Astrocyte of the hippocampus (primary cell): ENCODE measurements around the gene CACNA1C.
A peak's percentile ranks its signal among the peaks of the same experiment; 100 is the strongest.

Experiments used
- DNase-seq: peaks from one replicate; pipeline ENCODE4 v3.0.0; 2011; ENCODE audit warnings: low read depth, low spot score

Gene CACNA1C

DNA sequence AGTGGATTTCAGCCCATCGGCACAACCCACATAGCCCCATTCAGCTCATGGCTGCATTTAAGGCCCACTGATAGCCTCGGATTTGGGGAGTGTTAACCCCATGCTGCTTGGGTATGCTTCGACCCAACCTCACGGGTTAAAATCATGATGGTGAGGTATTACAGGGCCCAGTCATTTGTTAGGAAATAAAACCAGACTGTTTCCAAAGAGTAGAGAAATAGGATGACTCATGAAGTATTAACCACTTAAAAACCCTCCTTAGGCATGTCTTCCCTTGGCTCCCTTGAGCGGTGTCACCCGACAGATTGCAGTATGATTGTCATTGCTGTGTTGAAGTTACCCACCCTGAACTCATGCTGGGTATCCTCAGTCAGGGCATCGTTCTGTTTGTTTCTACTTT lies 289.1 kb downstream of the CACNA1C start:
- DNase-seq: peak; percentile 63

DNA sequence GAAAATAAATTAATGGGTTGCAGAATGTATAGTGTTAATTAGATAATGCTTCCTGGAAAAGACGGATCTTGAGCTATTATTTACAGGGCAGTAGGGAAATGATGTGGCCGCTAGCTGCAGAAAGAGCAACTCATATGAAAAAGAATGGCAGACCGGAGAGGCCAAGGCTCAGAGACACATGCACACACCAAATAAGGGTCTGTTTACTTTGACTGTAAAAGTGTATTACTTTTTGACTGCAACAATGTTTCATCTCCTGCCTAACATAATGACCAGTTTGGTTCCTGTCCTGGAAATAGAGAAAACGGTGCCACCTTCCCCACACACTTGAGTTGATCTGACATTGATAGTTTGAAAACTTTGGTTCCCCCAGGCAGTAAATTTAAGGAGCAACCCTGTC lies 290.9 kb downstream of the CACNA1C start:
- no peak for DNase-seq

GRCh38 chr12:2344476-2344875 lies 291.7 kb downstream of the CACNA1C start:
- DNase-seq: no peak

- no peak for DNase-seq
Observed at GRCh38 chr12:2344885-2345284, 292.1 kb downstream of the CACNA1C start.

DNA sequence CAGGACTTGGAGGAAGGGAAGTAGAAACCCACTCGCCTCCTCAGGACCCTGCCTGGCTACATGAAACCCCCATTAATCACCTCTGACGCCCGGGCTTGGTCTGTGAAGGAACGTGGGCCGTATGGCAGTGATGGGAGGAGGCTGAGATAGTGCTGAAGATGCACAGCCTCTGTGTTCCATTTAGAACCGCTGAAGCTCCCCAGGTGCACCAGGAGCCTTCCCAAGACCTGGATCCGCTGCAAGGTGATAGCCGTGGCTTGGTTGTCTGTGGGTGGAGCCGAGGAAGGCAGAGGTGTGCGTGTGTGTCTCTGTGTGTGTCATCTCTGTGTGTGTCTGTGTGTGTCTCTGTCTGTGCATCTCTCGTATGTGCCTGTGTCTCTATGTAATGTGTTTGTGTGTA lies 293.1 kb downstream of the CACNA1C start:
- no peak for DNase-seq

DNA sequence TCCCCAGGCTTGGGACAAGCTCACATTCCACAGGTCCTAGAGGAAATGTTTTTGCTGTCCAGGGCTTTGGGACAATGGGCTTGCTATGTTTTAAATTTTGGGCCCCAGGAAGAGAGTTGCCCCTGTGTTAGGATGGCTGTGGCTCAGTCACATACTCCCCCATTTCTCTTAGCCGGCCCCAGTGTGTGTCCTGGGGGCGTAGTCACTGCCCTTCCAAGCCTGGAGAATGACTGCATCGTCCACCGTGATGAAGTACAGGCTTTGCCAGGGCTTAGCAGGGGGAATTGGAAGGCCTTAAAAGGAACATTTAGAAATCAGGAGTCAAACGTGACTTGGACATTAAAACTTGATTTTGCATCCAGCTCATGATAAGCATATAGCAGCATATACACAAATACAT lies 293.6 kb downstream of the CACNA1C start:
- DNase-seq: no peak

- DNase-seq: no peak
Observed at GRCh38 chr12:2347137-2347843, 294.5 kb downstream of the CACNA1C start.

DNA sequence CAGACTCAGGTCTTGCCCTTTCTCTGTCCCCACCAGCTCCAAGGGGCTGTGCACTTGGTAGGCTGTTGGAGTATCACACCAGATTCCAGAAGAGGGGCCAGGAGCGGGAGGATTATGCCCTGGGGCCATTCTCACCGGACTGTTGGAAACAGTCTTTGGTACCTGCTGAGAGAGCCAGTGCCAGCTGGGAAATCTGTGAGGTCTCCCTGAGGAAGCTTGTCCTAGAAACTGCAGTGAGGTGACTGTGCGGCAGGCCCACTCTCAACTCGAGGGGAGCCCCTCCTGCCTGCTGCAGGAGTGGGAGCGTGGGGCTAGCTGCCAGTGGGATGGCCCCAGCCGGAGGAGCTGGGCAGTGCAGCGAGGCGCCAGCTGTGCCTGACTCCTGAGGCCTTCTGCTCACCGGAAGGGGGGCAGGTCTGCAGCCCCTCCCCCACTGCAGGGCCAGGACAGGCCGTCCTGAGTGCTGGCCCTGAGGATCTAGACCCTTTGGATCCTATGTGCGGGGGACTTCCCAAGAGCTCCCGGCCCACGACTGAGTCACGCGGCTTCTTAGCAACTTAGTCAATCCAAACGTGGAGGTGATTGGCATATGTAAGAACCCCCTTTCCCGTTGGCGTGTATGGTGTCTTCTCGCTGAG lies 295.2 kb downstream of the CACNA1C start:
- no peak for DNase-seq

- no peak for DNase-seq
Observed at GRCh38 chr12:2348482-2348852, 295.7 kb downstream of the CACNA1C start.

GRCh38 chr12:2351161-2351560 lies 298.4 kb downstream of the CACNA1C start:
- no peak for DNase-seq

GRCh38 chr12:2352203-2352602 lies 299.4 kb downstream of the CACNA1C start:
- no peak for DNase-seq

DNA sequence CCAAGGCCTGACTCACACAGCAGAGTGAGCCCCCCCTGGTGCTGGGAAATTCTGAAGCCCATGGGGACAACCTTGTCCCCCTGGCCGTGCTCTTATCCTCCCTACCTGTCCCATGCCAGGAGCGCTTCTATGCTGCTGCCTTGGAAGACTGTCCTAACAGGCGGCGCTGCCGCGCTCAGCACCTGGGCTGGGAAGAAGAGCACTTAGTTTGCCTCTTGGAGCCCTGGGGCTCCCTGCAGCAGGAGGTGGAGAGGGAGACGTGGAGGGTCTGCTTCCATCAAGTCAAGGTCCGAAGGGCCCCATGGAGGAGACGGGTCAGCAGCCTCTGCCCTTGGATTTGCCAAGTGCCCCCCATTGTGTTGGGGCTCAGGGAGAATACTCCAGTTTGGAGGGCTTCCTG lies 300.5 kb downstream of the CACNA1C start:
- no peak for DNase-seq

DNA sequence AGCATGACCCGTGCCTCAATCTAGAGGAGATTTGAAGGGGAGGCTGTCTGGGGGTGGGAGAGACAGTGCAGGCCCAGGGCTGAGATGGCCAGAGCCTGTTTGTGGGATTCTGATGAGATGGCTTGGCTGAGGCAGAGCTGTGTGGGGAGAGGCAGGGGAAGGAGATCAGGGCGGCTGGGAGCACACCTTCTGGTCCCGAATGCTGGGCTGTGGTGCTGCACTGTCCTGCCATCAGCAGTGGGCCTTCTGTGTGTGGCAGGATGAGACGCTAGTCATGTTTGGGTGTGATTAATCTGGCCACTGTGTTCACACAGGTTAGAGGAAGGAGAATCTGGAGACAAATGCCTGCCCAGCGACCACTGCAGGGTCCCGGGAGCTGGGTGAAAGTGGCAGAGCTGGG lies 300.9 kb downstream of the CACNA1C start:
- no peak for DNase-seq

GRCh38 chr12:2354151-2354991 lies 301.6 kb downstream of the CACNA1C start:
- peak; percentile 81 for DNase-seq

GRCh38 chr12:2355198-2355597 lies 302.4 kb downstream of the CACNA1C start:
- no peak for DNase-seq

DNA sequence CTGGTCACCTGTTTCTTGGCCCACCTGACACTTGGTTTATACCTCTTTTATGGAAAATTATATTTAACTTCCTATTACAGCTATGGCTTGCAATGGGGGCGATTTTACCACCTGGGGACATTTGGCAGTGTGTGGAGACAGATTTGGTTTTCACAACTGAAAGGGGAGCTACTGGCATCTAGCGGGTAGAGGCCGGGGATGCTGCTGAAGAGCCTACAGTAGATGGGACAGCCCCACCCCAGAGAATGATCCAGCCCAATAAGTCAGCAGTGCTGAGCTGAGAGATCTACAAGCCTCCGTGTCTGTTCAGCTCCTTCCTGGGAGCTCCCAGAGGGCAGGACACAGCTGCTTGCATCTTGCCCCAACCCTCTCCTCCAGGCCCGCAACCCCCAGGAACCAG lies 302.8 kb downstream of the CACNA1C start:
- no peak for DNase-seq

GRCh38 chr12:2356601-2357125 lies 303.9 kb downstream of the CACNA1C start:
- DNase-seq: no peak

DNA sequence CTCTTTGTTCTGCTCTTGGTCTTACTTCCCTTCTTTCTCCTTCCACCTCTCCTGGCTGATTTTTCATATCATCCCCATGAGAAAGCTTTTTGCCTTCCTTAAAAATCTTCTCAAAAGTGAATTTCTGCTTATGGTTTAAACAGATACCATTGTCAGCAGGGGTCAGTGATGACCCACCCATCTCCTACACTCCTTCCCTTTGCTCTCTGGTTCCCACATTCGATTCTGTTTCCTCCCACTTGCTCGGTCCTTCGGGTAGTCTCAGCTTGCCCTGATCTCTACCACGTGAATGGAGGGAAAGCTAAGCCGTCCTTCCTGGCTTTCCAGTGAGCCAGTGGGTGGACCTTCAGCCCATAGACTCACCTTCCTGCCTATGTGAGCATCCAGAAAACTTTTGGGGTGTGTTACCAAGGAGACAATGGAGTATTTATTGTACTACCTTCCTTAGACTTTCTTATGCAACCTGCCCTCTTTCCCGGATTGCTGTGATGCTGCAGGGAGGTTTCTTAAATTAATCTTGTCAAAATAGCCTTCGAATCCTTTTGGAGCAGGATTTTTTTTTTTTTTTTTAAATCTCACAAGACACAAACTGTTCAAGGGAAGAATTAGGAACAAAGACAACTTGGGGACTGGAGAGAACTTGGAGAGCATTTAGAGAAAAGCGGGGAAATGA lies 306.3 kb downstream of the CACNA1C start:
- DNase-seq: no peak

- no peak for DNase-seq
Observed at GRCh38 chr12:2359725-2360629, 307.2 kb downstream of the CACNA1C start.

DNA sequence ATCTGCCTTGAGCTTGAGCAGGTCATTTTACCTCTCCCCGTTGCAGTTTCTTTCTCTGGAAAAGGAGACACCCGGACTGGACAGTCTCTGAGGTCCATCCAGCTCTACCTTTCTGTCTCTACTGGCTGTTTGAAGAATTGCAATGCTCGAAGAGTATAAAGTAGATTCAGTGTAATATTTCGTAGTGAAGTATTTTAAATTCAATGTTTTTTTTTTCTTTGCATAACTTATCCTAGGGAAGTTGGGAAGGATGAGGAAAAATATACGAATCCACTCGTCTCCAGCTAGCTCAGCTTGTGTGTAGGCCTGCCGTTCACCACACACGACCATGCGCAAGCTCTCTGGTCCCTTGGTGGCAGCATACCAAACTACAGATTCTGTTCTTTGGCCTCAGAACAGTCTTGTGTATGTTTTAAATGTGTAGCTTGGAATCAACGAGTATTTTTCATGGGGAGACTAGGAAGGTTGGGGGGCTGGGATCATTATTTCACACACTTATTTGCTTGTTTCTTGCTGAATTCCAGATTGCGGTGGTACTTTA lies 307.9 kb downstream of the CACNA1C start:
- no peak for DNase-seq
